OCI-LY3 (cell line): ENCODE data around the gene PSMG3.
"Not testable (repeated sequence)": the region's sequence is repeated elsewhere in the genome, so short reads cannot be mapped to it uniquely, and the experiment has no call there.

Experiments
- H2AFZ ChIP-seq: fragments of 200-600, 300-600 bp; shearing (Covaris generic); 2 replicates; pipeline ENCODE4 v1.6.0; 2014; ENCODE audit warnings: antibody characterized with exemption, low read depth, low read length
- H3K27ac ChIP-seq: fragments of 200-600, 300-600 bp; sonication (generic); 2 replicates; pipeline ENCODE4 v1.5.1; 2014; ENCODE audit warnings: mild to moderate bottlenecking, low read length, moderate library complexity, mixed read lengths
- H3K27me3 ChIP-seq: fragments of 200-600, 300-600 bp; sonication (generic); 2 replicates; pipeline ENCODE4 v1.6.1; 2014; ENCODE audit warnings: low read depth, low read length, mixed read lengths
- H3K36me3 ChIP-seq: fragments of 200-600, 300-600 bp; sonication (generic); replicated peaks from 2 replicates; pipeline ENCODE3; 2014; ENCODE audit warnings: low read depth, low read length, mixed read lengths
- H3K4me1 ChIP-seq: fragments of 300-600, 200-600 bp; sonication (generic); 2 replicates; pipeline ENCODE4 v1.6.1; 2014; ENCODE audit warnings: low read length, mixed read lengths
- H3K4me2 ChIP-seq: fragments of 200-600, 300-600 bp; sonication (generic); 2 replicates; pipeline ENCODE4 v1.6.1; 2014; ENCODE audit warnings: low read length, mixed read lengths
- H3K4me3 ChIP-seq: fragments of 300-600, 200-600 bp; sonication (generic); 2 replicates; pipeline ENCODE4 v1.5.1; 2014; ENCODE audit warnings: antibody characterized with exemption, mild to moderate bottlenecking, low read length, moderate library complexity
- H3K79me2 ChIP-seq: fragments of 300-600, 200-600 bp; shearing (Covaris generic); 2 replicates; pipeline ENCODE4 v1.6.1; 2014; ENCODE audit warnings: mild to moderate bottlenecking, low read length, mixed read lengths
- H3K9ac ChIP-seq: fragments of 300-600, 200-600 bp; shearing (Covaris generic); 2 replicates; pipeline ENCODE4 v1.6.0; 2014; ENCODE audit warnings: mild to moderate bottlenecking, low read length, moderate library complexity
- H3K9me3 ChIP-seq: fragments of 200-600, 300-600 bp; shearing (Covaris generic); 2 replicates; pipeline ENCODE4 v1.6.1; 2014; ENCODE audit warnings: low read length, mixed read lengths; ENCODE audit not compliant: insufficient read depth
- H4K20me1 ChIP-seq: fragments of 200-600, 300-600 bp; sonication (generic); 2 replicates; pipeline ENCODE4 v1.6.1; 2016; ENCODE audit warnings: low read length, mixed read lengths; ENCODE audit not compliant: insufficient read depth
- CTCF ChIP-seq: fragments of 200-600, 300-600 bp; sonication (generic); IDR thresholded peaks from 2 replicates; pipeline ENCODE4 v1.5.1; 2014; ENCODE audit warnings: antibody characterized with exemption, low read length, low read depth
- EZH2phosphoT487 ChIP-seq: fragments of 200-600 bp; shearing (Covaris generic); IDR thresholded peaks from 2 replicates; pipeline ENCODE4 v1.6.1; 2018; ENCODE audit warnings: antibody characterized with exemption, mixed run types, low read depth

Gene PSMG3

GRCh38 chr7:1523208-1523607, 46.6 kb downstream of the PSMG3 start:
- no peaks in the 10 kb centered on the region for H4K20me1 ChIP-seq
- H3K4me2 ChIP-seq: no peak overlapping the region
- H3K79me2 ChIP-seq: no peaks in the 10 kb centered on the region
- no peaks in the 10 kb centered on the region for H3K36me3 ChIP-seq
- H3K9ac ChIP-seq: no peak overlapping the region
- no peak overlapping the region for H3K4me3 ChIP-seq
- no peak overlapping the region for H2AFZ ChIP-seq
- no peaks in the 10 kb centered on the region for H3K9me3 ChIP-seq
- H3K27me3 ChIP-seq: 0 out of 2 replicates have a peak, but pooled peaks cover 4% of the 10 kb centered on the region
- H3K27ac ChIP-seq: no peak overlapping the region
- H3K4me1 ChIP-seq: no peaks in the 10 kb centered on the region
- TF ChIP-seq CTCF (no peak), EZH2phosphoT487 (no peak)

- no peaks in the 10 kb centered on the region for H3K9me3 ChIP-seq
- H3K27me3 ChIP-seq: no peaks in the 10 kb centered on the region
- H4K20me1 ChIP-seq: no peaks in the 10 kb centered on the region
- no peak overlapping the region for H3K27ac ChIP-seq
- no peak overlapping the region for H3K4me2 ChIP-seq
- TF ChIP-seq CTCF: no peak
- no peak for TF ChIP-seq EZH2phosphoT487
- H3K79me2 ChIP-seq: no peaks in the 10 kb centered on the region
- H3K4me3 ChIP-seq: no peak overlapping the region
- no peak overlapping the region for H2AFZ ChIP-seq
- H3K9ac ChIP-seq: no peak overlapping the region
- no peaks in the 10 kb centered on the region for H3K36me3 ChIP-seq
- no peaks in the 10 kb centered on the region for H3K4me1 ChIP-seq
These were observed 48.4 kb downstream of the PSMG3 start for GRCh38 chr7:1521456-1521855.

GRCh38 chr7:1520539-1521234, 49.1 kb downstream of the PSMG3 start:
- no peaks in the 10 kb centered on the region for H3K36me3 ChIP-seq
- no peaks in the 10 kb centered on the region for H4K20me1 ChIP-seq
- no peak overlapping the region for H3K4me2 ChIP-seq
- H3K9ac ChIP-seq: no peak overlapping the region
- H3K27ac ChIP-seq: no peak overlapping the region
- no peak overlapping the region for H2AFZ ChIP-seq
- TF ChIP-seq EZH2phosphoT487 (no peak), CTCF (no peak)
- H3K27me3 ChIP-seq: no peaks in the 10 kb centered on the region
- no peaks in the 10 kb centered on the region for H3K79me2 ChIP-seq
- no peak overlapping the region for H3K4me3 ChIP-seq
- no peaks in the 10 kb centered on the region for H3K4me1 ChIP-seq
- H3K9me3 ChIP-seq: no peaks in the 10 kb centered on the region

GRCh38 chr7:1519322-1519922, 50.4 kb downstream of the PSMG3 start:
- not testable (repeated sequence) for H3K4me2 ChIP-seq, H4K20me1 ChIP-seq, H3K36me3 ChIP-seq, H2AFZ ChIP-seq, H3K4me3 ChIP-seq, H3K27me3 ChIP-seq, H3K4me1 ChIP-seq, H3K27ac ChIP-seq, H3K79me2 ChIP-seq, H3K9ac ChIP-seq, H3K9me3 ChIP-seq
